Hepatocyte (in vitro differentiated cells): Measurements from ENCODE around the gene TRMT61A. TPM values are rescaled to one million over a fixed set of nuclear protein-coding genes. Genes with fewer than 3 reads are reported as not detected.
A peak's percentile ranks its signal among the peaks of the same experiment; 100 is the strongest.

Experiments used
- DNase-seq: peaks from one replicate; pipeline ENCODE4 v3.0.0-alpha.2; 2016; ENCODE audit warnings: low spot score
- H2AFZ ChIP-seq: fragments of 200-600 bp; sonication (generic); 2 replicates; pipeline ENCODE4 v1.6.0; 2016; ENCODE audit warnings: antibody characterized with exemption, mild to moderate bottlenecking
- H3K27ac ChIP-seq: fragments of 200-600 bp; sonication (generic); 2 replicates; pipeline ENCODE4 v1.5.1; 2016; ENCODE audit warnings: mild to moderate bottlenecking
- H3K27me3 ChIP-seq: fragments of 200-600 bp; sonication (generic); 2 replicates; pipeline ENCODE4 v1.6.1; 2016
- H3K36me3 ChIP-seq: fragments of 200-600 bp; sonication (generic); replicated peaks from 2 replicates; pipeline ENCODE4 v1.5.1; 2016; ENCODE audit warnings: low read depth; ENCODE audit not compliant: insufficient read depth
- H3K4me1 ChIP-seq: fragments of 200-600 bp; sonication (generic); 2 replicates; pipeline ENCODE4 v1.5.1; 2016; ENCODE audit warnings: mild to moderate bottlenecking, moderate library complexity; ENCODE audit not compliant: insufficient read depth
- H3K4me2 ChIP-seq: fragments of 200-600 bp; sonication (generic); 2 replicates; pipeline ENCODE4 v1.6.0; 2016
- H3K4me3 ChIP-seq: fragments of 200-600 bp; sonication (generic); 2 replicates; pipeline ENCODE4 v1.5.1; 2016; ENCODE audit warnings: mild to moderate bottlenecking
- H3K79me2 ChIP-seq: fragments of 200-600 bp; sonication (generic); 2 replicates; pipeline ENCODE4 v1.6.0; 2017; ENCODE audit warnings: mild to moderate bottlenecking
- H3K9me2 ChIP-seq: fragments of 200-600 bp; sonication (generic); replicated peaks from 2 replicates; pipeline ENCODE4 v1.6.0; 2017; ENCODE audit warnings: mild to moderate bottlenecking; ENCODE audit not compliant: insufficient read depth
- H3K9me3 ChIP-seq: fragments of 200-600 bp; sonication (generic); 2 replicates; pipeline ENCODE4 v1.5.1; 2016; ENCODE audit warnings: low read depth, mild to moderate bottlenecking
- H4K20me1 ChIP-seq: fragments of 200-600 bp; sonication (generic); 2 replicates; pipeline ENCODE4 v1.6.0; 2016; ENCODE audit warnings: mild to moderate bottlenecking; ENCODE audit not compliant: insufficient read depth, poor library complexity, severe bottlenecking
- EZH2 ChIP-seq: fragments of 200-600 bp; sonication (generic); IDR thresholded peaks from 2 replicates; pipeline ENCODE4 v1.6.1; 2016; ENCODE audit warnings: antibody characterized with exemption, mild to moderate bottlenecking, borderline replicate concordance
- EZH2phosphoT487 ChIP-seq: fragments of 200-600 bp; sonication (generic); IDR thresholded peaks from one replicate; pipeline ENCODE4 v1.6.1; 2018; ENCODE audit warnings: antibody characterized with exemption, mild to moderate bottlenecking, low read depth, moderate library complexity; ENCODE audit not compliant: unreplicated experiment, severe bottlenecking
- WGBS: methylation state at CpG from one replicate; pipeline ENCODE4 v1.1.6; 2016; ENCODE audit warnings: low lambda C conversion rate; ENCODE audit errors: missing lambda C conversion rate; 5-methylcytosine and 5-hydroxymethylcytosine counted together
- polyA plus RNA-seq: library from polyadenylated mRNA; unstranded; fragments of >200 nt; fragmentation: Nextera tagmentation; extraction: Ambion mirVana; gene quantifications from 2 replicates; pipeline ENCODE4 v1.2.1, GENCODE V29; 2016
- total RNA-seq: library from RNA; depleted of rRNA; stranded (reverse); fragments of >200 nt; gene quantifications from 2 replicates; pipeline ENCODE4 v1.2.3, GENCODE V29; 2014
- TF ChIP-seq, protein P1 (sequence below): fragments of 200-600 bp; sonication (generic); IDR thresholded peaks from 2 replicates; pipeline ENCODE4 v1.5.1; 2016; ENCODE audit warnings: antibody characterized with exemption, mild to moderate bottlenecking; ENCODE audit not compliant: poor library complexity

The TRMT61A gene
- total and polyA plus RNA-seq, 2 experiments from 2014 or later: 8.9 to 13.2 TPM

DNA sequence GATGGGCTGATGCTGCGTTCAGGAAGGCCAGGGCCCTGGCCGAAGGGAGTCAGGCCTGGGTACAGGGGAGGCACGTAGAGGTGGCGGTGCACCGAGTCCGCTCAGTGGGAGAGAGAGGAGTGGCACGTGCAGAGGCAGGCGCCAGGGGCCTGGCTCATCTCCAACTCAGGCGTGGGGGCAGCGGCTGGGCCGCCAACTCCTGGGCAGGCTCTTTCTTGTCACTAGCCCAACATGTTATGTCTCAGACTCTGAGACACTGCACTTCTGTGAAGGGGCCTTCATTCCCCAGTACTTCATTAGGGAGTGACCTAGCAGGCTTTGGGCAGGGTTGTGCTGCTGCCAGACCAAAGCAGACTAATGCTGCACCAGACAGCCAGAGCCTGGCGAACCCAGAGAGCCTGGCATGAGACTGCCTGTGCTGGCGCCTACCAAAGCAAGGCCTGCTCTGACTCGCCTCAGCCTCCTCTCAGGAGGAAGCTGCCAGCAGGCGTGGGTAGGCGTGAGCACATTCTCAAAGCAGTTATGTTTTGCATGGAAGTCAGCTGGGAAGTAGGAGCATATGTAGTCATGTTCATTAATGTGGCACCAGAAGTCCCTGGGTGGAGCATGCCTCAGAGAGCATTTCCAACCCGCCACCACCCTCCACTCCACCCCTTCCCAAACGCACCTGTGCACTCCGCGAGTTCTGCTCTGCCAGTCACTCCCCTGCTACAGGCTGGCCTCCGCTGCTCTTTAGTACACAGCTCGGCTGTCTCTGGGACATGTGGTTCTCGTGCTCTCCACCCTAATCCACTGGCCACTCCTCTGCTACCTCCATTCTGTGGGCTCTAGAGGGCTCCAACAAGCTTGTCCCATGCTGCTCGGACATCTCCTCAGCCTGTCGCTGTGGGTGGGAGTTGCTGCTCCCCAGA lies 16.0 kb upstream of the TRMT61A start:
- TF ChIP-seq, protein P1, sequence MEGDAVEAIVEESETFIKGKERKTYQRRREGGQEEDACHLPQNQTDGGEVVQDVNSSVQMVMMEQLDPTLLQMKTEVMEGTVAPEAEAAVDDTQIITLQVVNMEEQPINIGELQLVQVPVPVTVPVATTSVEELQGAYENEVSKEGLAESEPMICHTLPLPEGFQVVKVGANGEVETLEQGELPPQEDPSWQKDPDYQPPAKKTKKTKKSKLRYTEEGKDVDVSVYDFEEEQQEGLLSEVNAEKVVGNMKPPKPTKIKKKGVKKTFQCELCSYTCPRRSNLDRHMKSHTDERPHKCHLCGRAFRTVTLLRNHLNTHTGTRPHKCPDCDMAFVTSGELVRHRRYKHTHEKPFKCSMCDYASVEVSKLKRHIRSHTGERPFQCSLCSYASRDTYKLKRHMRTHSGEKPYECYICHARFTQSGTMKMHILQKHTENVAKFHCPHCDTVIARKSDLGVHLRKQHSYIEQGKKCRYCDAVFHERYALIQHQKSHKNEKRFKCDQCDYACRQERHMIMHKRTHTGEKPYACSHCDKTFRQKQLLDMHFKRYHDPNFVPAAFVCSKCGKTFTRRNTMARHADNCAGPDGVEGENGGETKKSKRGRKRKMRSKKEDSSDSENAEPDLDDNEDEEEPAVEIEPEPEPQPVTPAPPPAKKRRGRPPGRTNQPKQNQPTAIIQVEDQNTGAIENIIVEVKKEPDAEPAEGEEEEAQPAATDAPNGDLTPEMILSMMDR: no peak
- TF ChIP-seq EZH2: no peak
- TF ChIP-seq EZH2phosphoT487: no peak
- Histone ChIP-seq H3K27ac (no peak overlapping the region), H3K4me1 (peaks cover 7% of the 10 kb centered on the region), H3K4me3 (no peak overlapping the region), H3K9me2 (no peaks in the 10 kb centered on the region), H3K27me3 (no peaks in the 10 kb centered on the region), H4K20me1 (no peaks in the 10 kb centered on the region), H2AFZ (no peak overlapping the region), H3K79me2 (no peaks in the 10 kb centered on the region), H3K4me2 (no peak overlapping the region), H3K9me3 (no peaks in the 10 kb centered on the region), H3K36me3 (no peaks in the 10 kb centered on the region)
- DNase-seq: peak; percentile 13
- 89% methylated on average over 24 of the region's 25 CpGs for WGBS

DNA sequence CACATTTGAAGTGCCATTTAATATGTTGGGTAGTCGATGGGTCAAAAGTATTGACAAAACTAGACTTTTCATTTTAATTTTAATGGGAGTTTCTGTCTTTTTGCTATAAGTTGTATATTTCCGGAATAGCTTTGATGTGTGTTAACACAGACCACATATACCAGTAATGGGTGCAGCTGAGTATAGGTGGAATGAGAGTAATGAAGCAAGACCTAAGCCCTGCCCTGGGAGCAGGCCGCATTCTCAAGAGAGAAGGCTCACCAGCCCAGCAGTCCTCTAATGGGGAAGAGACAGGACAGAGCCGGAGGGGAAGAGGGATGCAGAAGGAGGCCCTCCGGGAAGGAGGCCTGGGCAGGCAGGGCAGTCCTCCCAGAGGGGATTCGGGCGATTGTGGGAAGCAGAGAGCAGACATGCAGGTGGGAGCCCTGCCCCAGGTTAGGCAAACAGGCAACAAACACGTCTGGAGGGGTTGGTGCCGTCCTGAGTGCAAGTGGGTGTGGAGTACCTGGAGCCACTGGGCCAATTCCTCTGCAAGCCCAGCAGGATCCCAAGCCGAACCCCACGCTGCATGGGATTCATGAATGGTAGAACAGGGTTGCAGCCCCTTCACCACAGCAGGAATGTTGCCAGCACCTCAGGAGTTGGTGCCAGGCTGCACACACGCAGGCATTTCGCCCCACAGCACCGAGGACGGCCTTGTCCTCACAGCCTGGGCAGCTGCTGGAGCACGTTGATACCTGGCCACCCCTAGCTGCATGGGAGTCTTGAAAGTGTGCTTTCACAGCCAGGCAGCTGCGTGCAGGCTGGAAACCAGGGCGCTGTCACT lies 14.2 kb upstream of the TRMT61A start:
- Histone ChIP-seq H3K4me3 (no peak overlapping the region), H3K4me2 (no peak overlapping the region), H3K79me2 (no peaks in the 10 kb centered on the region), H3K4me1 (peaks cover 25% of the 10 kb centered on the region), H3K36me3 (no peaks in the 10 kb centered on the region), H3K27ac (no peak overlapping the region), H3K9me2 (no peaks in the 10 kb centered on the region), H3K27me3 (no peaks in the 10 kb centered on the region), H4K20me1 (peaks cover 11% of the 10 kb centered on the region), H3K9me3 (no peaks in the 10 kb centered on the region), H2AFZ (no peak overlapping the region)
- TF ChIP-seq, protein P1: no peak
- TF ChIP-seq EZH2 (no peak), EZH2phosphoT487 (no peak)
- peak; percentile 7 for DNase-seq
- WGBS: 91% methylated on average over 17 of the region's 18 CpGs

DNA sequence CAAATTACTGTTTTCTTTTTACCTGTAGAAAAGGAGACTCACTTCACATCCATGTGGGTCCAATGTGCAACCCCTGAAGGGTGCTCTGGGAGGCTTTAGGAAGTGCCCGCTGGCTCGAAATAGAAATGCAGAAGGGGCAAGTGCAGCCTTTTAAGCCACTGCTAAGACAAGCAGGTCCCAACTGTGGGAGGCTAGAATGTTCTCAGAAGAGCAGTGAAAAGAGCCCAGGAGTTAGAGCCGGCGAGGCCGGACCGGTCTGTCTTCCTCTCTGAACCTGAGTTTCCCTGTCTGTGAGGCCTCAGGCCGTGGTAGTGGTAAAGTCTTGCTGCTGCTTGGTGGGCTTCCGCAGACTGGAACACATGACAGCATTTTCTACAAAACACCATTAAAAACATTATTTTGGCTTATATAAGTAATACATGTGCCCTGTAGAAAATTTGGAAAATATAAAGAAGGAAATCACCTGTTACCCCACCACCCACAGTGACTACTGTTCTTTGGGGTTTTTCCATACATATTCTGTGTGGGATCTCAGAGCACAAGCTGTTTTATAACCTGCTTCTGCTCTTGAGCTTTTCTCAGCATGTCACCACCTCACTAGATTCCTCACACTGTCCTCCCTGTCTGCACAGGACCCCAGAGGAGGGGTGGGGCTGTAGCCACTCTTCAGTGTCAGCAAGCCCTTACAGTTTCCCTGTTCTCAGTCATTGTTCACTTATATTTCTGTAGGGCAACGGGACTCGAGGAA lies 12.4 kb upstream of the TRMT61A start:
- Histone ChIP-seq H3K79me2 (peaks cover 12% of the 10 kb centered on the region), H3K4me1 (peaks cover 25% of the 10 kb centered on the region), H2AFZ (no peak overlapping the region), H3K4me3 (no peak overlapping the region), H3K4me2 (no peak overlapping the region), H3K27ac (peak overlapping the region; percentile 1), H3K9me3 (no peaks in the 10 kb centered on the region), H3K36me3 (no peaks in the 10 kb centered on the region), H3K27me3 (no peaks in the 10 kb centered on the region), H4K20me1 (peaks cover 20% of the 10 kb centered on the region), H3K9me2 (no peaks in the 10 kb centered on the region)
- TF ChIP-seq EZH2 (no peak), EZH2phosphoT487 (no peak)
- TF ChIP-seq, protein P1: no peak
- WGBS: 85% methylated on average over 10 of the region's 10 CpGs
- peak; percentile 13 for DNase-seq
